ENCODE measurements around the gene GNG7. TPM values are rescaled to one million over a fixed set of nuclear protein-coding genes. Genes with fewer than 3 reads are reported as not detected.

The GNG7 gene
- total and polyA plus RNA-seq, 10 of the 15 experiments (the other 5 are each of a cell fraction or from before 2014, with no cell fraction given), result 1.9 to 13.6 (median 6.5) TPM

GRCh38 chr19:2534423-2535013, 168.0 kb downstream of the GNG7 start:
- in situ Hi-C loops (cut with MboI), result no loop called here
- Histone ChIP-seq H3K4me2 (ENCODE audit: control insufficient read depth, insufficient read depth) (no peak overlapping the region), H4K20me1 (ENCODE audit: control insufficient read depth, insufficient read depth) (no peaks in the 10 kb centered on the region), H3K79me2 (ENCODE audit: control insufficient read depth, insufficient read depth, low read length) (no peaks in the 10 kb centered on the region), H3K9ac (ENCODE audit: control insufficient read depth, insufficient read depth, low read length) (no peak overlapping the region), H3K36me3 (ENCODE audit: control insufficient read depth in 2 of 2, insufficient read depth in 2 of 2, low read length in 1 of 2) (no peaks in the 10 kb centered on the region), H3K4me3 (no peak overlapping the region), H3K4me1 (ENCODE audit: control insufficient read depth, insufficient read depth, low read length) (no peaks in the 10 kb centered on the region), H2AFZ (ENCODE audit: control insufficient read depth, low read depth, low read length) (no peak overlapping the region), H3K27me3 (replicated peaks in 1 of 2; ENCODE audit: control insufficient read depth in 2 of 2, insufficient read depth in 2 of 2, low read length in 1 of 2) (no peaks in the 10 kb centered on the region), H3K27ac (ENCODE audit: control insufficient read depth, insufficient read depth) (no peak overlapping the region), H3K9me3 (replicated peaks; ENCODE audit: control insufficient read depth, insufficient read depth, low read length) (no peaks in the 10 kb centered on the region)
- ChIA-PET CTCF (interaction anchor here (0.7 to 1.2 kb wide), 3 partner anchors 9 to 518 kb away, joined by 3 to 7 read pairs (median 3); no protein-coding TSS in a partner anchor), SMC1A (ENCODE audit: uncharacterized antibody, unreplicated experiment) (interaction anchor here (1.0 to 3.0 kb wide), 7 partner anchors 9 to 58 kb away, joined by 3 to 22 read pairs (median 5); partner anchors contain the start of gene GADD45B), POLR2A (interaction anchor here (0.8 to 1.6 kb wide), 5 partner anchors 9 to 88 kb away, joined by 3 to 9 read pairs (median 3); no protein-coding TSS in a partner anchor), RAD21 (ENCODE audit: unreplicated experiment) (interaction anchor here (1.0 to 2.4 kb wide), 7 partner anchors 9 to 75 kb away, joined by 3 to 16 read pairs (median 4); partner anchors contain the start of gene GADD45B)
- DNase-seq (ENCODE audit: low read depth, low spot score) (no peak), FAIRE-seq (no peak), ATAC-seq (no peak)
- intact Hi-C loops (cut with micrococcal nuclease; ENCODE audit: unreplicated experiment), result no loop called here
- TF ChIP-seq NRF1 (conservative IDR thresholded peaks at IDR 0.05; ENCODE audit: low read depth, low read length), result no peak
- no peak for TF ChIP-seq SMAD5 (IDR thresholded peaks at IDR 0.05; ENCODE audit: low read depth)
- no peak for TF ChIP-seq SUPT20H (IDR thresholded peaks at IDR 0.05; ENCODE audit: borderline replicate concordance, control insufficient read depth, low read depth, low read length)
- BruUV-seq (replicated peaks), result no TSS peak
- 60% methylated on average over 2 of the region's 2 CpGs for WGBS (ENCODE audit: insufficient coverage, insufficient replicate concordance, low lambda C conversion rate, missing lambda C conversion rate)

GRCh38 chr19:2533686-2534422, 168.6 kb downstream of the GNG7 start:
- BruUV-seq (replicated peaks), result no TSS peak
- no peaks in the 10 kb centered on the region for H3K27me3 ChIP-seq (replicated peaks in 1 of 2; ENCODE audit: control insufficient read depth in 2 of 2, insufficient read depth in 2 of 2, low read length in 1 of 2)
- no peak overlapping the region for H3K9ac ChIP-seq (ENCODE audit: control insufficient read depth, insufficient read depth, low read length)
- ChIA-PET SMC1A (ENCODE audit: uncharacterized antibody, unreplicated experiment) (interaction anchor here (0.6 to 3.0 kb wide), 9 partner anchors 8 to 417 kb away, joined by 3 to 22 read pairs (median 4); partner anchors contain the start of gene GADD45B), RAD21 (ENCODE audit: unreplicated experiment) (interaction anchor here (1.0 to 2.4 kb wide), 8 partner anchors 10 to 76 kb away, joined by 3 to 16 read pairs (median 4); partner anchors contain the start of gene GADD45B), CTCF (interaction anchor here (0.6 to 1.2 kb wide), 5 partner anchors 9 to 519 kb away, joined by 3 to 7 read pairs (median 3); no protein-coding TSS in a partner anchor), POLR2A (interaction anchor here (0.5 to 1.6 kb wide), 6 partner anchors 10 to 89 kb away, joined by 3 to 9 read pairs (median 4); no protein-coding TSS in a partner anchor)
- H4K20me1 ChIP-seq (ENCODE audit: control insufficient read depth, insufficient read depth), result no peaks in the 10 kb centered on the region
- no peak overlapping the region for H3K4me2 ChIP-seq (ENCODE audit: control insufficient read depth, insufficient read depth)
- no peak overlapping the region for H3K4me3 ChIP-seq
- ATAC-seq (peak; percentile 56; the same call in 2 of the 3 replicates), FAIRE-seq (no peak), DNase-seq (ENCODE audit: low read depth, low spot score) (no peak)
- H3K27ac ChIP-seq (ENCODE audit: control insufficient read depth, insufficient read depth), result no peak overlapping the region
- 65% methylated on average over 6 of the region's 6 CpGs for WGBS (ENCODE audit: insufficient coverage, insufficient replicate concordance, low lambda C conversion rate, missing lambda C conversion rate)
- no peak overlapping the region for H2AFZ ChIP-seq (ENCODE audit: control insufficient read depth, low read depth, low read length)
- H3K79me2 ChIP-seq (ENCODE audit: control insufficient read depth, insufficient read depth, low read length), result no peaks in the 10 kb centered on the region
- intact Hi-C loops (cut with micrococcal nuclease; ENCODE audit: unreplicated experiment), result no loop called here
- H3K36me3 ChIP-seq (ENCODE audit: control insufficient read depth in 2 of 2, insufficient read depth in 2 of 2, low read length in 1 of 2), result no peaks in the 10 kb centered on the region
- in situ Hi-C loops (cut with MboI), result no loop called here
- H3K4me1 ChIP-seq (ENCODE audit: control insufficient read depth, insufficient read depth, low read length), result no peaks in the 10 kb centered on the region
- no peaks in the 10 kb centered on the region for H3K9me3 ChIP-seq (replicated peaks; ENCODE audit: control insufficient read depth, insufficient read depth, low read length)
- TF ChIP-seq SUZ12 (IDR thresholded peaks at IDR 0.05; ENCODE audit: unreplicated experiment) (no peak), IKZF1 (conservative IDR thresholded peaks at IDR 0.05) (0 out of 2 replicates have a peak, but pooled peaks have one; percentile 17), CUX1 (IDR thresholded peaks at IDR 0.05; ENCODE audit: insufficient replicate concordance, low read depth, low read length) (no peak), BMI1 (IDR thresholded peaks at IDR 0.05; ENCODE audit: borderline replicate concordance) (no peak), RUNX3 (IDR thresholded peaks at IDR 0.05; ENCODE audit: low read length) (peak; percentile 27; the same call in 1 of the 2 replicates), SPI1 (IDR thresholded peaks at IDR 0.05; ENCODE audit: borderline replicate concordance, insufficient read depth, low read depth, low read length) (peak; percentile 49; the same call in 1 of the 2 replicates)

All from GM12878 (cell line).